ENCODE measurements around the gene CHST8.

DNA sequence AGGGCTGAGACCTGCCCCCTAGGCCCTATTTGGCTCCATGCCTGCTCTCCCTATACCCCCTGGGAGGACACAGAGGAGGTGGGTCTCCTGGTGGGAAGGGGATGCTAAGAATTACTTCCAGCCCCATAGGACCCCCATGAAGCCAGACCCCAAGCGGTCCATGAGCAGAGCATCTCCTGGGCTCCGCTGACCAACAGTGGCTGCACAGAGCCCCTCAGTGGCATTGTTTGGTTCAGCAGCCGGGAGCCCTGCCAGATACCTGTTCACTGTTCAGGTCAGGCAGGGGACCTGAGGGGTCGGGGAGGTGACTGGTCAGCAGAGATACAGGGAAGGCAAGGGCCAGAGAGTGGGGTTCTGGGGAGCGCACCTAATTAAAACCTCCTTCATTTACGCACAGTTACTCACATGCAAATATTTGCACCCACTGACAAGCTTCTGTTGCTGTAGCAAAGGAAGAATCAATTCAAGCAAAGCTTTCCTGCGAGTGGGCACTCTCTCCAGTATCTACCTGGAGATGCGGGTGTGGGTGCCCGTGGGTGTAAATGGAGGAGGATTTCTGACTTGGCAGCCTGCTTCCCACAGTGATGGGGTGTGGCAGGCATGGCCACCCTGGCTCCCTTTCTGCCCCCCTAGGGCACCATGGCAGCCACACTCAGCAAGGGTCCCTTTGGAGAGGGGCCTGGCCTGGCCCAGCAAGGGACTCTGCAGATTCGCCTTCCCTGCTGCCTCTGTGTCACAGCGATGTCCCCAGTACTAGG, 83.5 kb downstream of the CHST8 start:
- TF ChIP-seq, protein P1, sequence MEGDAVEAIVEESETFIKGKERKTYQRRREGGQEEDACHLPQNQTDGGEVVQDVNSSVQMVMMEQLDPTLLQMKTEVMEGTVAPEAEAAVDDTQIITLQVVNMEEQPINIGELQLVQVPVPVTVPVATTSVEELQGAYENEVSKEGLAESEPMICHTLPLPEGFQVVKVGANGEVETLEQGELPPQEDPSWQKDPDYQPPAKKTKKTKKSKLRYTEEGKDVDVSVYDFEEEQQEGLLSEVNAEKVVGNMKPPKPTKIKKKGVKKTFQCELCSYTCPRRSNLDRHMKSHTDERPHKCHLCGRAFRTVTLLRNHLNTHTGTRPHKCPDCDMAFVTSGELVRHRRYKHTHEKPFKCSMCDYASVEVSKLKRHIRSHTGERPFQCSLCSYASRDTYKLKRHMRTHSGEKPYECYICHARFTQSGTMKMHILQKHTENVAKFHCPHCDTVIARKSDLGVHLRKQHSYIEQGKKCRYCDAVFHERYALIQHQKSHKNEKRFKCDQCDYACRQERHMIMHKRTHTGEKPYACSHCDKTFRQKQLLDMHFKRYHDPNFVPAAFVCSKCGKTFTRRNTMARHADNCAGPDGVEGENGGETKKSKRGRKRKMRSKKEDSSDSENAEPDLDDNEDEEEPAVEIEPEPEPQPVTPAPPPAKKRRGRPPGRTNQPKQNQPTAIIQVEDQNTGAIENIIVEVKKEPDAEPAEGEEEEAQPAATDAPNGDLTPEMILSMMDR (IDR thresholded peaks at IDR 0.05) = no peak
- no peak for TF ChIP-seq POLR2A (IDR thresholded peaks at IDR 0.05)
